ENCODE measurements around the gene ERICH2. TPM values are rescaled to one million over a fixed set of nuclear protein-coding genes. Genes with fewer than 3 reads are reported as not detected.
"Not testable (repeated sequence)": the region's sequence is repeated elsewhere in the genome, so short reads cannot be mapped to it uniquely, and the experiment has no call there.

ERICH2 gene, protein sequence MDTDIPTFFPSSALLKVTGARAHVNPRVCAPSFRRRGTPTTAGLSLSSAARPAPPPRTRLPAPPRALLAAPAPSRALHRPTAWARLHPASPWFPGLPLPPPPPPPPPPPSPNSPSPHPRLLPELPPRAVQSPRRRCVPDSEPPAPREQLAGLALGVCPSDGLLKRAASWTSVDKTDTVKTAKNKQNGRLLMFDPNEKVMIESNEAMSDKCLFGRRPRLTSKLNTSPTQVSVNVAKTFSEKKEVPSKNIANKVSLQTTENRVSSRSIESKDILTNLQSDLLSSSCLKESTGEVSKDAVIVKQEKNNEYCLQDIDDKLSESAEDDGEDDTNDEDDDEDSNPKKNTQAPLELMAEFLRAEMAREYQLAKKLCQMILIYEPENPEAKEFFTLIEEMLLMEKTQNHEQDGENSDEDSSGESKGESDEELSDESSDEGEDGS
- 0.29 TPM in 1 of 2 replicates, not detected in the other for total RNA-seq (2014; rRNA removed; shearing (Covaris generic))

DNA sequence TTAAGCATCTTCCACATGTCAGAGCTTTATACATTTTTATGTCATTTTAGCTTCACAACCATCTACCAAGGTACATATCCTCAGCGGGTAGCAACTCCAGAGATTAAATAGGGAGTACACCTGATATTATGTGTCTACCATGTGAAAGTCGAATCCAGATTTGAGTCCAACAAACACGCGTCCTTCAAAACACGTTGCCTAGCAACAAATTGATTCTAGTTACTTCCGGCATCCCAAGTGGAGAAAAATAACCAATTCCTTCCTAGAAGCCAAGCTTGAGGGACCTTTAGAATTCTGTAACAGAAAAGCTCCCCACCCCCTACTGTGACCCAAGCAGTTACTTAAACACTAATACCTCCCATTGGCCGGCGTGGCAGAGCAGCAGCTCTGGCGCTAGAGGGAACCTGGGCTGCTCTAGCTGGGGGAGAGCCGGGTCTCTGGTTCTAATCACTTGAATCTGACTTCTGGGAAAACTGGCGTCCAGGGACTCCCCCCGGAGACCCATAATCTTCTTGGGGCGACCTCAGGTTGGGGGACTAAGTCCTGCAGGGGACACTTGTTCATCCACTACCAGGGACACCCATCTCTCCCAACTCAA lies at the start of gene ERICH2:
Gene ERICH2 (plus strand): TSS at position 371 of the 598 bp plus-strand sequence. CDS start 304 bp downstream, outside the sequence.
- peak; percentile 59 for DNase-seq (ENCODE audit: low read depth)

DNA sequence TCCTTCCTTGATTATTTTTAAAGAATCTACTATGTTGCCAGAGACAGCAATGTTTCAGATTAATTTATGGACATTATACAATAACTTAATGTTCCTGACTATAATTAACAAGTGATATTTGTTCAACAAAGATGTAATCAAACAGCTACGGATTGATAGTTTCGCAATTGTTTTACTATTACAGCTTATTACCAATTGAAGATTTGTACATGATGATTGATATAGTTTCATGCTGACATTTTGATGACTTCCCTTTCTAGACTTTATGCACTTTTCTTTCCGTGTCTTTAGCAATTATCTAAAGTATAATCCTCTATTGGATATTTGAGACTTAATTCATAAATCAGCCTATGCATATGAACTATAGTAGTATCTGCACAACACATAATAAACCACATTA lies 48.5 kb upstream of the ERICH2 start:
- DNase-seq (ENCODE audit: low read depth): no peak

- DNase-seq (ENCODE audit: low read depth): no peak
These were observed 47.9 kb upstream of the ERICH2 start for GRCh38 chr2:170722301-170722700.

DNA sequence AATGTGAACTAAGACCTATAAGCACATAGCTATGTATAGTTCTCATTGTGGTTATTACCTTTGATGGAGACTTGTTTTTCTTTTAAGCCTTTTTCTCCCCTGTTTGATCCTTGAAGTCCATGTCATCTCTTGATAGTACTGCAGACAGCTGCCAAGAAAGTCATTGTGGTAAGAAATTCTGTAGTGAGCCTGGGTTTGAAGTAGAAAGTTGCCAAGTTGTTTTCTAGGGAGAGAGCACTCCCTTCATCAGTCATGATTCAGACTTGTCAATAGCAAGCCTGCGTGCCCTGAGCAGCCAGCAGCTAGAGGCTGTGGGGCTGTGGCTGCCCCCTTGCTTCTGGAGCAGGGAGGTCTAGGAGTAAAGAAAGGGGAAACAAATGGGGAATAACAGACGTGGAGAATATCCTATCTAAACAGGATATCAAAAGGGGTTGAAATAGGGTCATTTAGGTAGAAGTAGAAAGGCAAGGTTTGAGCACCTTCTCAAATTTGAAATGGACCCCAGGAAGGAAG lies 46.7 kb upstream of the ERICH2 start:
- DNase-seq (ENCODE audit: low read depth): no peak

GRCh38 chr2:170733798-170734600 lies 36.2 kb upstream of the ERICH2 start:
- no peak for DNase-seq (ENCODE audit: low read depth)

- not testable (repeated sequence) for DNase-seq (ENCODE audit: low read depth)
These were observed 35.6 kb upstream of the ERICH2 start for GRCh38 chr2:170734601-170735000.

- DNase-seq (ENCODE audit: low read depth): no peak
These were observed 33.5 kb upstream of the ERICH2 start for GRCh38 chr2:170736628-170737027.

- no peak for DNase-seq (ENCODE audit: low read depth)
These were observed 32.8 kb upstream of the ERICH2 start for GRCh38 chr2:170737406-170737805.

DNA sequence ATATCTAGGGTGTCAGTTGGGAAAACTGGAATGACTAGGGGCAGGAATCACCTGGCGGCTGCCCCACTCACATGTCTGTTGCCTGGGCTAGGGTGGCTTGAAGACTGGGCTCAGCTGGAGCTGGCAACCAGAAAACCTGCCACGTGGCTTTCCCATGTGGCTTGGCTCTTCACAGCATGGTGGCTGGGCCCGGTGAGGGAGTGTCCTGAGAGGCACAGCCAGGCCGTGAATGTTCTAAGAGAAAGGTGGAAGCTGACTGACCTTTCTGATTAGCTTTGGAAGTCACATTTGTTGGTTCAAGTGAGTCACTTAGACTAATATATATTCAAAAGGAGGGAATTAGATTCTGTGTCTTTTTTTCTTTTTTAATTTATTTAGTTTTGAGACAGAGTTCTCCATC lies 32.4 kb upstream of the ERICH2 start:
- DNase-seq (ENCODE audit: low read depth): no peak

DNA sequence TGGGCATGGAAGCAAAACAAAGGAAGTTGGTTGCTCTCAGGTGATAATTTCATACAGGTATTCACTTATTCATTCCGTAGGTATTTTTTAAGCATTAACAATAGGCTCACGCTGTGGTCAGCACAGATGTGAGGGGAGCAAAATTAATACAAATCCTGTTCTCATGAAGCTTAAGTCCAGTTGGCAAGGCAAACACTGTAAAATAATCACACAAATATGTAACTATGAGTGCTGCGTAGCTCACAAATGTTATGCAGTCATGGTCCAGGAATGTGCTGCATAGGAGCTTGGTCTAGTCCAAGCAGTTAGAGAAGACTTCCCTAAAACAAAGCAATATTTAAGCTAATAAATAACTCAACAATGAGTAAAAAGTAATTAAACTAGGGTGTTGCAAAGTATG lies 31.1 kb upstream of the ERICH2 start:
- peak; percentile 62 for DNase-seq (ENCODE audit: low read depth)

DNA sequence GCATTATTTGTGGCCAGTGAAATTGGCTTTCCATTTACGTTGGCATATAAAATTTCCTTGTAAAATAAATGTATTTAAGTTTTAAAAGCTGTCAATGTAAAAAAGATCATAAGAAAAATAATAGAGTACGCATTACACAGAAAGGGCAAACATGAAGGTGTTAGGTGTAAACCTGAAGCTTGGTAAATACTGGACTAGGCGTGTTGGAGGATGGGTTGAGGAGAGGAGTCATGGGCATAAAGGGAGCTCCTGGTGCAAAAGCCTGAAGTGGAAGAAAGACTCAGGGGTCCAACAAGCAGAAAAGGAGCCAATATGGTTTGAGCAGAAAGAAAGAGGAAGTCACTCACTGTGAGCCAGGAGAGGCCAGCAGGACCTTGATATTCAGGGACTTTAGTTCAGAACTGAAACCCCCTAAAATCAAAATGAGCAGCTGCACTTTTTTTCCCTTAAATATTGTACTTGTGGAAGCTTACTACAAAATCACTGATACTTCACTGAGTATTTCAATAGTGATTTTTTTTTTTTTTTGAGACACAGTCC lies 30.6 kb upstream of the ERICH2 start:
- DNase-seq (ENCODE audit: low read depth): no peak

DNA sequence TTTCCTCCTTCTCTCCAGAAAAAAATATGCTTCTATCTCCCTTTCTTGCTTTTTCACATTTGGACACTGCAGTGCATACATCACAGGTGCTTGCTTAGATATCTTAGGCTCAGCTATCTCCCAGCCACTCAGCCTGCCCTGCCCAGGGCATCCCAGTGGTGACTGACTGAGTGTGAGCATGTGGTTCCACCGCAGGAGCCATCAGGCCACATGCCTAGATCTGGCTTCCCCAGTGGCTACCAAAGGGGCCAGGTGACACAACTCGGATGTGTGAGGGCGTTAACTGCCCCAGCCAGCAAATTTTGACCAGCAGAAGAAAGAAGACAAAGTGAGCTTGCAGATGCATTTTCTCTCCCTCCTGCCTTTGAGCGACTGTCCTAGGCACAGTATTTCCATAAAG lies 29.5 kb upstream of the ERICH2 start:
- DNase-seq (ENCODE audit: low read depth): no peak

DNA sequence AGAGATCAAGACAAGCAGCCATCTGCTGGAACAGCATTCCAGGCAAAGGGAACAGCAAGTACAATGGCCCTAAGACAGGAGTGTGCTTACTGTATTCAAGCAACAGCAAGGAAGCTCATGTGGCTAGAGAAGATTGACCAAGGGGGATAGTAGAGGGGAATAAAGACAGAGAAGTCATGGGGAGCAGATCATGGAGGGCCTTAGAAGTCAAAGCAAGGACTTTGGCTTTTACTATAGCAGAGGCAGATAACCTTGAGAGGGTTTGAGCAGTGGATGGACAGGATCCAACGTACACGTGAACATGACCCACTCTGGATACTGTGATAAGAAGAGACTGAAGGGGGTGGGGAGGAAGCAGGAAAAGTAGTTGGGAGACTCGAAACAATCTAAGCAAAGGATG lies 28.2 kb upstream of the ERICH2 start:
- no peak for DNase-seq (ENCODE audit: low read depth)

GRCh38 chr2:170742896-170743529 lies 27.2 kb upstream of the ERICH2 start:
- DNase-seq (ENCODE audit: low read depth): peak; percentile 7

DNA sequence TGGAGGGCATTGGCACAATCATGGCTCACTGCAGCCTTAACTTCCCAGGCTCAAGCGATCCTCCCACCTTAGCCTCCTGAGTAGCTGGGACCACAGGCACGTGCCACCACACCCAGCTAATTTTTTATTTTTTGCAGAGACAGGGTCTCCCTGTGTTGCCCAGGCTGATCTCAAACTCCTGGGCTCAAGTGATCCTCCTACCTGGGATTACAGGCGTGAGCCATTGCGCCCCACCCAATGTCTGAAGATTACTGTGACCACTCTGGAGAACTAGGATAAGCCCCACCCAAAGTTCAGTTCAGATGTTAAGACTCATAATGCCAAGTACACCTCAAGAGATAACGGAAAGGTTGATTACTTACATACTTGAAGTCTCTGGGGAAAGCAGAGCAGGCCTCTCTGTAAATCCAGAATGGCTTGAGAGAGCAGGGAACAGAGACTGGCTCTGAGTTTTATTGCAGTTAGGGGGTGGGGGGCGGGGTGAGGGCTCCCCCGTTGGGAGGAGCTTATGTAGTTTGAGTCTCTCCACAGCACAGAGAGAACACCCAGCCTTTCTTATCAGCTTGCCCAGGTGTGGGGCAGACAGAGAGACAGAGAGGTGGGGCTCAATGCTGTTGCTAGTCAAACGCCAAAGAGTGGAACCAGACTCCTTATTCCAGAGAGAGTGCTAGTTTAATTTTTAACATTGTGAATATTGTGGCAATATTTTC lies 26.5 kb upstream of the ERICH2 start:
- DNase-seq (ENCODE audit: low read depth): no peak

GRCh38 chr2:170744248-170745002 lies 25.8 kb upstream of the ERICH2 start:
- peak; percentile 20 for DNase-seq (ENCODE audit: low read depth)

GRCh38 chr2:170745305-170745704 lies 24.9 kb upstream of the ERICH2 start:
- DNase-seq (ENCODE audit: low read depth): no peak

GRCh38 chr2:170747921-170748320 lies 22.3 kb upstream of the ERICH2 start:
- DNase-seq (ENCODE audit: low read depth): peak; percentile 61

- not testable (repeated sequence) for DNase-seq (ENCODE audit: low read depth)
These were observed 18.6 kb upstream of the ERICH2 start for GRCh38 chr2:170751555-170751954.

DNA sequence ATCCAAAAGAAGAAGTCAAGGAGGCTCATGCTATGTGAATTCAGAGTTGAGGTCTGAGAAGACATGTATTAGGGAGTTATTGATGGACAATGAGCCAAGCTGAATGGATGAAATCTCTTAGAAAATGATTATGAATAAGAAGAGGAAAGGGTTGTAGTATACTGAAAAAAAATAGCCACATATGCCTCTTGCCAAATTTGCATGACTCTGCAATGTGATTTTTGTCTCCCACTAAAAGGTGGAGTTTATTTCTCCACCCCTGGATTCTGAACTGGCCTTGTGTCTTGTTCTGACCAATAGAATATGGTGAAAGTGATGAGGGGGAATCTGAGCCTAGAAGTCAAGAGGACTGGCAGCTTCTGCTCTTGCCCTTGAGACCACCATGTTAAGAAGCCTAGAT lies 8.6 kb upstream of the ERICH2 start:
- no peak for DNase-seq (ENCODE audit: low read depth)

Measured in RPMI7951 (cell line).